ENCODE results near the gene GRID2. TPM values are rescaled to one million over a fixed set of nuclear protein-coding genes. Genes with fewer than 3 reads are reported as not detected.

Gene GRID2
- total and polyA plus RNA-seq, 2 donors from 2014 or later: 0.19 TPM; not detected in 1

DNA sequence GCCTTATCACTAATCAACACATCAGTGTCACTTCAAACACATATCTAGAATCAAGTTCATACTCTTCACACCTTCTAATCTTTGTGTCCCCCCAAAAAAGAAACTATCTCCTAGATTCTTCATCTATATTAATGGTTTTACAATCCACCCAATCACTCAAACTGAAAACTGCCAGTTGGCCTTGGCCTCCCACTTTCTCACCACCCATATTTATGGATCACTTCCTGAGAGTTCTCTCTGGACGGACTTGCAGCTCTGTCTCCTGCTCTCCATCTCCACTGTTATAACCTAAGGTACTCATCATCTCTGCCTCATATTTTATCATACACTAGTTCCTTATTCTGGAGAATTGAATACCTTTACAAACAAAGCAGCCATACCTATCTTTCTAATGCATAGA is 1418.7 kb downstream of the GRID2 start:
- DNase-seq (no peak), FAIRE-seq (no peak)
- Histone ChIP-seq H3K27me3 (ENCODE audit: control insufficient read depth, insufficient read depth, low read length) (no peaks in the 10 kb centered on the region), H3K36me3 (ENCODE audit: control insufficient read depth in 2 of 3, insufficient read depth in 3 of 3, low read length in 3 of 3) (no peaks in the 10 kb centered on the region), H3K27ac (ENCODE audit: low read depth in 2 of 2, low read length in 2 of 2) (no peak overlapping the region), H3K4me3 (ENCODE audit: low read length in 3 of 3) (no peak overlapping the region), H3K4me1 (ENCODE audit: control insufficient read depth in 2 of 3, insufficient read depth in 2 of 3, low read depth in 1 of 3, low read length in 3 of 3) (no peaks in the 10 kb centered on the region), H3K9me3 (ENCODE audit: control insufficient read depth in 2 of 3, insufficient read depth in 1 of 3, low read length in 3 of 3) (no peaks in the 10 kb centered on the region), H3K9ac (ENCODE audit: low read length in 3 of 3) (no peak overlapping the region)
- no peak for TF ChIP-seq CTCF (IDR thresholded peaks at IDR 0.05; ENCODE audit: borderline replicate concordance, extremely low read depth, insufficient read depth)
- intact Hi-C loops (cut with DNase I): no loop called here

- H3K27ac ChIP-seq (ENCODE audit: low read depth in 2 of 2, low read length in 2 of 2): no peak overlapping the region
- no peak overlapping the region for H3K9ac ChIP-seq (ENCODE audit: low read length in 3 of 3)
- no peaks in the 10 kb centered on the region for H3K27me3 ChIP-seq (ENCODE audit: control insufficient read depth, insufficient read depth, low read length)
- no peaks in the 10 kb centered on the region for H3K4me1 ChIP-seq (ENCODE audit: control insufficient read depth in 2 of 3, insufficient read depth in 2 of 3, low read depth in 1 of 3, low read length in 3 of 3)
- H3K36me3 ChIP-seq (ENCODE audit: control insufficient read depth in 2 of 3, insufficient read depth in 3 of 3, low read length in 3 of 3): no peaks in the 10 kb centered on the region
- H3K9me3 ChIP-seq (ENCODE audit: control insufficient read depth in 2 of 3, insufficient read depth in 1 of 3, low read length in 3 of 3): no peaks in the 10 kb centered on the region
- no peak for TF ChIP-seq CTCF (IDR thresholded peaks at IDR 0.05; ENCODE audit: borderline replicate concordance, extremely low read depth, insufficient read depth)
- intact Hi-C loops (cut with DNase I): no loop called here
- H3K4me3 ChIP-seq (ENCODE audit: low read length in 3 of 3): no peak overlapping the region
- no peak for FAIRE-seq
- DNase-seq: peak in 2 of 5 donors; percentile 7 to 21
Observed at GRCh38 chr4:93730251-93730650, 1426.5 kb downstream of the GRID2 start.

DNA sequence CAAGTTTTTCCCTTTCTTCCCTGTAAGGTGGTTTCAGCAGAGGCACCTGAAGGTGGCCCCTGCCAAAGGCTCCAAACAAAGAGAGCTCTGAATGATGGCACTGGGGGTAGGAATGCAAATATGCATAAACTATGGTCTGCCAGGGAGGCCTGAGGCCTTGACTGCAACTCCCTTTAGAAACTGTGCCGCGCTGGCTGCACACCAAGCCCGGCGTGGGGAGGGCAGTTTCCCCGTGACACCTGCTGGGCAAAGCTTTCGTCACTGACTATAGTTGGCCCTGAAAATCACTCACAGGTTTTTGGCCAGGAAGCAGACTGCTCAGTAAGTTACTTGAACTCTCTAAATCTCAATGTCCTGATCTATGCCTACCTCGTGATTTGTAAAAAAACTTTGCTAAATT is 1427.0 kb downstream of the GRID2 start:
- intact Hi-C loops (cut with DNase I): no loop called here
- no peak for TF ChIP-seq CTCF (IDR thresholded peaks at IDR 0.05; ENCODE audit: borderline replicate concordance, extremely low read depth, insufficient read depth)
- no peak overlapping the region for H3K4me3 ChIP-seq (ENCODE audit: low read length in 3 of 3)
- no peaks in the 10 kb centered on the region for H3K4me1 ChIP-seq (ENCODE audit: control insufficient read depth in 2 of 3, insufficient read depth in 2 of 3, low read depth in 1 of 3, low read length in 3 of 3)
- H3K9me3 ChIP-seq (ENCODE audit: control insufficient read depth in 2 of 3, insufficient read depth in 1 of 3, low read length in 3 of 3): no peaks in the 10 kb centered on the region
- H3K27ac ChIP-seq (ENCODE audit: low read depth in 2 of 2, low read length in 2 of 2): no peak overlapping the region
- no peaks in the 10 kb centered on the region for H3K36me3 ChIP-seq (ENCODE audit: control insufficient read depth in 2 of 3, insufficient read depth in 3 of 3, low read length in 3 of 3)
- H3K9ac ChIP-seq (ENCODE audit: low read length in 3 of 3): no peak overlapping the region
- FAIRE-seq (no peak), DNase-seq (no peak)
- no peaks in the 10 kb centered on the region for H3K27me3 ChIP-seq (ENCODE audit: control insufficient read depth, insufficient read depth, low read length)

DNA sequence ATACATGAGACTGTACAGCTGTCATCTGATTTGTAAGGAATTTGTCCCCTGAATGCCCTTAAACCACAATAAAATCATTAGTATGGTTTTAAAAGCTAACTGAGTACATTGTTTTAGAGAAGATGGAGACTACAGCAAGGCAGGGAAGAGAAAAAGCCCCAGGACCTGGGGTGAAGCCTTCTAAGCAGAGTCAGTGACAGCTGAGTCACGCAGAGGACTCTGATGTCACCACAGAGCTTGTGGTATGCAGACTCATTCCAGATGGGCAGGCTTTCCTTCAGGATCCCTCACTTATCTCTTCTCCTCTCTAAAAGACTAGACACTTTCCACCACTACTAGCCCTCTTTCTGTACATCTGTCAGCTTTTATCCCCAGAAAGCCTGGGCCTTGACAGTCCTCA is 1427.7 kb downstream of the GRID2 start:
- peak in 2 of 5 donors; percentile 25 to 54 for DNase-seq
- Histone ChIP-seq H3K4me3 (ENCODE audit: low read length in 3 of 3) (no peak overlapping the region), H3K27me3 (ENCODE audit: control insufficient read depth, insufficient read depth, low read length) (no peaks in the 10 kb centered on the region), H3K9me3 (ENCODE audit: control insufficient read depth in 2 of 3, insufficient read depth in 1 of 3, low read length in 3 of 3) (no peaks in the 10 kb centered on the region), H3K36me3 (ENCODE audit: control insufficient read depth in 2 of 3, insufficient read depth in 3 of 3, low read length in 3 of 3) (no peaks in the 10 kb centered on the region), H3K4me1 (ENCODE audit: control insufficient read depth in 2 of 3, insufficient read depth in 2 of 3, low read depth in 1 of 3, low read length in 3 of 3) (no peaks in the 10 kb centered on the region), H3K9ac (ENCODE audit: low read length in 3 of 3) (no peak overlapping the region), H3K27ac (ENCODE audit: low read depth in 2 of 2, low read length in 2 of 2) (no peak overlapping the region)
- intact Hi-C loops (cut with DNase I): no loop called here
- TF ChIP-seq CTCF (IDR thresholded peaks at IDR 0.05; ENCODE audit: borderline replicate concordance, extremely low read depth, insufficient read depth): no peak
- no peak for FAIRE-seq

Measured in kidney (tissue), 14 donors.